AG08395 (cell line): Measurements from ENCODE around the gene TMOD2.

Experiments
- DNase-seq: peaks from one replicate; pipeline ENCODE4 v3.0.0; 2012; ENCODE audit warnings: mixed read lengths, low spot score

TMOD2 gene

DNA sequence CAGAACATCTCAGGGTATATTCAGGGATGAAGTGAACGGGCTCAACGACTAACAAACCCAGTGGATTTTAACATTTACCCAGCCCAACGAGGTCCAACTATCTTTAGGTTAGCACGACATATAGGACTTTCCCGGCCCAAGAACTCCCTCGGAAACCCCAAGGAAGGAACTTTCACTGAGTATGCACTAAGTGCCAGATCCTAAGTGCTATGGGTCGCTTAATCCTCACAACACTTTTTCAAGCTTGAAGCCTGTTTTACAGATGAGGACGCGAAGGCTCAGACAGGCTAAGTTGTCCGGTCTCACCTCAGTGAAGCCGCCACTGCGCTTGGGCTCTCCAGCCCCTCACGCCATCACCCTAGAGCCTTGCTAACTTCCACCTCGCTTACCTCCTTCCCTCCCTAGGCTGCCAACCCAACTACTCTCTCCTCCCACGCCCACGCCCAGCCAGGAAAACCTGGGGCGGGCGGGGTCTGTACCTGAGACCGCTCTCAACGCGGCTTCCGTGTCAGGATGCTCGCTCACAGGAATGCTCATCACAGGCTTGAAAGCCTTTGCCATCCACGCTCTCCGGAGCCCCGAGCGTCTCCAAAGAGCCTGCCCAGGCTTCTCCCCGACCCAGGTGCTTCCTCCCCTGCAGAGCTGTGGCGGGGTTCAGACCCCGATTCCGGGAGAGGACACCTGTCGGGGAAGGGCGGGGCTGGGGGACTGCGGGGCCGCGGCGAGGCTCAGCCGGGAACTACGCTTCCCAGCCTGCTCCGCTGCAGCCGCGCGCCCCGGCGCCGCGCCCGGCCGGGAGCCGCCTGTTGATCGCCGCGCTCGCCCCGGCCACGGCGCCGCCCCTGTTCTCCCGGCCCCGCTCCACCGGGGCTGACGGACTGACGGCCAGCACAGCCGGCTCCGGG, at the start of gene TMOD2:
TSS of gene TMOD2 (plus strand) at position 806 of the 905 bp plus-strand sequence. CDS start 14,845 bp downstream, outside the sequence.
- peak; percentile 52 for DNase-seq

- DNase-seq, result no peak
These were observed 48.7 kb upstream of the TMOD2 start for GRCh38 chr15:51702710-51703109.

DNA sequence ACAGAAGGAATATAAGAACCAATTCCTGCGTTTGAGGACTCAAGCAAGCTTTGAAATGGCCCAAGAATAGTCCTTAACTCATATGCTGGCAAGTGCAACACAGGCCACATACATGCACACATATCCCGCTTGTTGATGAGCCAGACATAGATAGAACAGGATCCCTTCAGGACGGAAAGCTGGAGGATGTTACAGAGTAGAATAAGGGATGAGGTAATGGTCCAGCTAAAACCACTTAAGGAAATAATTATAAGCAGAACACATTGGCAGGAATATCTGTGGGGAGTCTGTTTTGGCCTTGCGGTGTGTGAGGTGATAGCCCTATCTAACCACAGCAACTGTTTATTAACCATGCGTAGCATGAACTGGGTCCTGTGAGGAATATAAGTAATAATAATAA, 45.1 kb upstream of the TMOD2 start:
- DNase-seq, result peak; percentile 17

- DNase-seq, result no peak
These were observed 44.3 kb upstream of the TMOD2 start for GRCh38 chr15:51706926-51707608.

- DNase-seq, result no peak
These were observed 43.4 kb upstream of the TMOD2 start for GRCh38 chr15:51708013-51708412.

DNA sequence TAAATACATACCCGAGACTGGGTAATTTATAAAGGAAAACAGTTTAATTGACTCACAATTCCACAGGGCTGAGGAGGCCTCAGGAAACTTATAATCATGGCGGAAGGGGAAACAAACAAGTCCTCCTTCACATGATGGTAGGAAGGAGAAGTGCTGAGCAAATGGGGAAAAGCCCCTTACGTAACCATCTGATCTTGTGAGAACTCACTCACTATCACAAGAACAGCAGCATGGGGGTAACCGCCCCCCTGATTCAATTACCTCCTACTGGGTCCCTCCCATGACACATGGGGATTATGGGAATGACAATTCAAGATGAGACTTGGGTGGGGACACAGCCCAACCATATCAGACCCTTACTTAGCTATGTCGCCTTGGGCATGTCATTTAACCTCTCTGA, 42.4 kb upstream of the TMOD2 start:
- DNase-seq, result no peak

- DNase-seq, result no peak
These were observed 37.2 kb upstream of the TMOD2 start for GRCh38 chr15:51714162-51714561.

DNA sequence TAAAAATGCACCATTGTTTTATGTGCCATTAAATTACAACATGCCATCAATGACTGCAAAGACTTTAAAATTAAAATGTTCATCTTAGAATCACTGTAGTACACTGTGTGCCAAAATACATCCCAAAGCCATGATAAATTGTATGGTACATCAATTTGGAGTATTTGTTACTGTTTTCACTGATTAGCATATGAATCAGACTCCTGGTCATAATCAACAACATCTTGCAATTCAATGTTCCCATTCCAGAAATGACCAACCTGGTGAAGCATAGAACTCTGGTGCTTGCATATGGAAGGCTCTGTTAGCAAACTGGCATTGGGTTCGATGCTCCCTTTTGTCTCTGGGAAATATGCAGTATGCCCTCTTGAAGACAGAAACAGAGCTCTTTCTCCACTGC, 36.5 kb upstream of the TMOD2 start:
- DNase-seq, result no peak

DNA sequence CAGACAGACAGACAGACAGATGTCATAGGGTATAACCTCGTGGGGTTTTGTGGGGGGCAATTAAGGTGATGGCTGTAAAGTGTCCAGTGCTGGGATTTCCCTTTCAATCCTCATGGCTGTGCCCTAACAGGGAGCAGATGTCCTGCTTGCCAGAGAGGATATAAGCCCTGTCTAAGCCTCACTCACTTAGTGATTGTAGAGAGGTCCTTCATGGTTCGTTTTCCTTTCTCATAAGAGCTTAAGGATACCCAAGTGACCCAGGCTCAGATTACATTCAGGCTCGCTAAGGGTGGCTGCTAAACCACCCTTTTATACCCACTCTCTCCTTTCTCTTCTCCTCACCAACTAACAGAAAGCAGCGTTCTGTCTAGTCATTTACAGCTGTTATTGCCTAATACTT, 33.2 kb upstream of the TMOD2 start:
- no peak for DNase-seq

DNA sequence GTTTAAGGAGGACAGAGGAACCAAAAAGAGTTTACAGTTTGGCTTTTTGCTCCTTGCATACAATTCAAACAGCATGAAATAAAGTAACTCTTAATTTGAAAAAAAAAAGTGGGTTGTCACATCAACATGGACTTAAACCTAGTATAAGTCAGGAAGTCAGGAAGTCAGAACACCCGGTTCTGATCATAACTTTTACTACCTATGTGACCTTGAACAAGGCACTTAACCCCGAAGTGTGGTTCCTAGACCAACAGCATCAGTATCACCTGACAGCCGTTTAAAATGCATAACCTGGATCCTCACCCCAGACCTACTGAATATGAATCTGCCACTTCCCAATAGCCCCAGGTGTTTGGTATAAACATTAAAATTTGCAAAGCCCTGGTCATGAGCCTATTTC, 32.7 kb upstream of the TMOD2 start:
- no peak for DNase-seq

DNA sequence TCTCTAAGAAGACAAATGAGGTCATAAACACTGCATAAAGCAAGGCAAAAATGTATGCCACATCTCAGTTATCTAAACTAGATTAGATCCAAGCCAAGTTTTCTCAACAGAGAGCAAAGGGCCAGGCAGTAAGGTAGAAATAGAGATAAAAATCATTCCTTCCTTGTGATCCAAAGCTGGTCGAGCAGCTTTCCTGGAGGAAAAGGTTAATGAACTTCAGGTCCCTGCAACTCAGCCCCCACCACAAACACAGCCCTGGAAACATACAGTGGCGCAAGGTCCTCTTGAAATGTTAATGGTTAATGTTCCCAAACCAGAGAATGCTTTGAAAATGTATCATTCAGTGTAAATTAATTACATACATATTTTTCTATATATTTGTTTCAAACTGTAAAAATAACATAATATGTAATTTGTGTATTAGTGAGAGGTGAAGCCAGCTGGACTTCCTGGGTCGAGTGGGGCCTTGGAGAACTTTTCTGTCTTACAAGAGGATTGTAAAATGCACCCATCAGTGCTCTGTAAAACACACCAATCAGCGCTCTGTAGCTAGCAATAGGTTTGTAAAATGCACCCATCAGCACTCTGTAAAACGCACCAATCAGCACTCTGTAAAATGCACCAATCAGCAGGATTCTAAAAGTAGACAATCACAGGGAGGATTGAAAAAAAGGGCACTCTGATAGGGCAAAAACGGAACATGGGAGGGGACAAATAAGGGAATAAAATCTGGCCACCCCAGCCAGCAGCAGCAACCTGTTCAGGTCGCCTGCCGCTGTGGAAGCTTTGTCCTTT, 31.0 kb upstream of the TMOD2 start:
- no peak for DNase-seq

DNA sequence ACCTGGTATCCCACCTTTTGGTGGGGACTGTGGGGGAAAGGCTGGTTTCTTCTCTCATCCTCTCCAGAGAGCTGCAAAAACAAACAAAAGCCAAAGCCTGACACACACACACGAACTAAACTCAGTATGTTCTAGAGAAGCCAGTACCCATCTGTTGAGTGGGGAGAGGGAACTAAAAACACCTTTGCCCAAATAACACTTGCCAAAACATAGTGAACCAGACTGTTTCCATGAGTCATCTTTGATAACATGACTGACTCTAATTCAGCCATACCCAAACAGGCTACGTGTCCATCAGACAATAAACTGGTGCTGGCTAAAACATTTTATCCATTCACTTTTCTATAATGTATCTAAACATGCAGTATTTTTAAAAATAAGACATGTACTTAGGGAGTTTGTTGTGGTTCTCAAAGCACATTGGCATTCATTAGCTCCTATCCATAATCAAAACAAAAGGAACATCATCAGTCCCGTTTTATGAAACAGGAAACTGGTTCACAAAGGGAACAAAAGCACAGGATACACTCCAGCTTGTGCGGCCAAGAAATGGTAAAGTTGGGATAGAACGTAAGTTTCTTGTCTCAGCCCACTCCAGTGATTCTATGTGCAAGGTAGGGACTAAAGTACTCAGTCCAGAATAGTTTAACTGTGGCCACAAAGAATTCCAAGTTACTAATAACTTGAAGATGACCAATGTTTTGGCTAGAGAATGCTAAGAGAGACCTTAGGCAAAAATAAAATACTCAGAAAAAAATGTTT, 30.0 kb upstream of the TMOD2 start:
- DNase-seq, result no peak

DNA sequence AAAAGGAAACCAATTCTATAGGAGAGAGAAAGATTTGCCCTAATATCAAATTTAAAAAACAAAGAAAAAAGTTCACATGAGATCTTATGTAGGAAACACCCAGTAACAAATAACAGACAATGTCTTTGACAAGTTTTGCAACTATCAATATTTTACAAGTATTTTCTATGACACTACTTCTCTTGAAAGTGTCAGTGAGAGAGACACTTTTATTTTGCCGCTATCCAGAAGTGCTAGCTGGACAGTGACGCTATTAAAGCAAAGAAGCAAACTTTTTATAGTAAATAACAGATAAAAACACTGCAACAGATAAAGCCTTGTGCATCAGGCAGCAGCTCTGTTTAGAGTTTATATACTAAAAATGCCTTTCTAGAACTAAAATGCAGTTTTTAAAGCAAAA, 27.2 kb upstream of the TMOD2 start:
- no peak for DNase-seq

- DNase-seq, result no peak
These were observed 26.7 kb upstream of the TMOD2 start for GRCh38 chr15:51724673-51725072.

GRCh38 chr15:51726302-51727073, 24.9 kb upstream of the TMOD2 start:
- peak; percentile 96 for DNase-seq

DNA sequence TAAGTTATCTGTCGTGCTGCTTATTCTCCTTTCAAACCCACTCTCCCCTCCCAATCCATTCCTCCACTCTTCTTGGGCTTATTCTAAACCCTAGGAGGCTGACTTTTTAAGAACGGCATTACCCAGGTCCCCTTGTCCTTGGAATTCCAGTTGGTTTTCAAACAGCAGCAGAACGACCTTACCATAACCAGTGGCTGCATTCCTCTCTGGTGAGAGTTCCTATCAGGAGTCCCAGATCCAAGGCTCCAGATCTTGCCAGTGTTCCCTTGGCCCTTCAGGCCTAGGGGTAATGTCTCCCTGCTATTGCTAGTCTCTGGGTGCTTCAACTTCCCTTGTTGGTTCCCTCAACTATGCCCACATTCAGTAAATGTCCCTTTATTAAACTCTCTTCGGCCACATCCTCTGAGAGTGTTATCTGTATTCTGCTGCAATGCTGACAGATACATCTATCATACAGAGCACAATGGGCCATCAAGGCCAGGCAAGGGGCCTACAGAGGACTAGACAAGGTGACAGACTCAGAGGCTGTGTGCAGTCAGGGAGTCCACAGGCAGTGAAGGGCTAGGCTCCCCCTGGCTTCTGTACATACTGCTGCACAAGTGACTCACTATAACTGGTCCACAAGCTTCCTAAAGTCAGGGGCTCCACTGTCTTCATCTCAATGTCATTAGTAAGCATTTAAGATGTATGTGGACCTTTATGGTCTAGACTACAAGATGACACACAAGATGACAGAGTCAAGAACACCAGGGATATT, 24.1 kb upstream of the TMOD2 start:
- DNase-seq, result peak; percentile 58

DNA sequence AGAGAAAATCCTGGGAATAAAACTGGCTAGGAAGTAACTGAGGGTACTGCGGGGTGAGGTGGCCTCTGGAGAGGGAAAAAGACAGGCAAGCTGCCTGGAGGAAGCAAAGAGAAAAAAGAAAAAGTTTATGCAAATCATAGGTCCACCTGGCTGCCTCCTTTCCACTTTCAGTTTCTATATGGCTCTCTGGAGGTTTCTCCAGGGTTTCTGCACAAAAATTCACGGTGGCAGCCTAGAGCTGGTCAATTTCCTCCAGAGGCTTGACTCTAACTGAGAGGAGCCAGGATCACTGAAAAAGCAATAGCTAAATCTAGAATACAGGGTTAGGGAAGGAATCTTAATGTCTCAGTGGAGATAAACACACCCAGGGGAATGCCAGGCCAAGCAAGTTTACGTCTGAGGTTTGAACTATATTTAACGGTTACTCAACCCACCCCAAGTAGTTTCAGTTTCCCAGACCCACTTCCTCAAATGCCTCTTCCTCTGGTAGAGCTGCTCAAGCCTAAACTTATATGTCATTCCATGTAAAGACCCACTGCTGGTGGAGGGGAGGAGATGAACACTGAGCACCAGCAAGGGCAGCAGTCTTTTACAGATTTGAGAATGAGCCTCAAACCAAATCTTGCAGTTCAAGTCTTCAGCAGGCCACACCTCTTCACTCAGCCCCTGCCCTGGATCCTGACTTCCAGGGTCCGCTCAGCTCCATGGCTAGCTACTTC, 19.7 kb upstream of the TMOD2 start:
- peak; percentile 23 for DNase-seq

DNA sequence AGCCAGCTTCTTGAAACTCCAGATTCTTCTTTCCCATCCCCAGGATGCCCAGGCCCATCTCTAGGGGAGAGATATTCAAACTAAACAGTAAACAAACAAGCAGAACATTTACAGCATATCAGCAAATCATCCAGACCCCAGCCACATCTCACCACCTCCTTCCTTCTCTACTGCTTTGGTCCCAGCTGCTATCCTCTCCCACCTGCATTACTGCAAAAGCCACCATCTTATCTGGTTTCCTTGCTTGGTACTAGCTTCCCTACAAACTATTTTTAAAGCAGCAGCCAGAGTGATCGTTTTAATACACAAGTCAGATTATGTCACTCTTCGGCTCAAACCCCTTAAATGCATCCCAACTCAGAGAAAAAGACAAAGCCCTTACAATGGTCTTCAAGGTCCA, 18.8 kb upstream of the TMOD2 start:
- no peak for DNase-seq

- no peak for DNase-seq
These were observed 16.0 kb upstream of the TMOD2 start for GRCh38 chr15:51735228-51736010.
